C4-2B (cell line): ENCODE results near the gene RAB39B.

Experiments used
- CTCF ChIP-seq: fragments of 450-650 bp; conservative IDR thresholded peaks from 2 replicates; pipeline ENCODE4 v1.5.1; 2017; ENCODE audit warnings: mild to moderate bottlenecking
- ZFX ChIP-seq: fragments of 450-650 bp; IDR thresholded peaks from 2 replicates; pipeline ENCODE4 v1.6.1; 2017

- TF ChIP-seq CTCF = no peak
- TF ChIP-seq ZFX = no peak
Measured at GRCh38 chrX:155246748-155247147, 17.5 kb downstream of the RAB39B start.
